CD4-positive, alpha-beta T cell (primary cell): Measurements from ENCODE around the gene TSPAN11. TPM values are rescaled to one million over a fixed set of nuclear protein-coding genes. Genes with fewer than 3 reads are reported as not detected.

ENCODE experiments used
- ATAC-seq: fragments of 200-7000 bp; cut with Tn5 transposase; one replicate; pipeline ENCODE4 v1.10.0; 2022; ENCODE audit warnings: mild to moderate bottlenecking; ENCODE audit not compliant: poor library complexity
- CTCF ChIA-PET: fragments of 350-600 bp; sonication (Branson Sonifier 250); formaldehyde crosslinking; loops from one replicate; lab custom pipeline; 2021; ENCODE audit warnings: antibody characterized with exemption, inconsistent platforms; lab: Charles Lee
- POLR2A ChIA-PET: fragments of 350-600 bp; sonication (Branson Sonifier 250); formaldehyde crosslinking; loops from one replicate; lab custom pipeline; 2021; ENCODE audit warnings: antibody characterized with exemption, inconsistent platforms; lab: Charles Lee
- DNase-seq, 14 experiments: peaks; one replicate each; pipeline ENCODE4 v3.0.0-alpha.2; 2013 to 2020; ENCODE audit warnings: mixed read lengths in 2 of 14
- H3K27ac ChIP-seq, 2 donors: one replicate each; pipeline versions ENCODE4 v1.5.1 to v1.7.0; 2013; ENCODE audit warnings: low read length in 2 of 2, low read depth in 1 of 2, mild to moderate bottlenecking in 1 of 2
- H3K27me3 ChIP-seq, 2 experiments: 1 replicate in 1 of 2; 2 replicates in 1 of 2; pipeline versions ENCODE4 v1.6.1 to v1.7.0; 2013; ENCODE audit warnings: low read length in 2 of 2, control low read depth in 1 of 2, mild to moderate bottlenecking in 1 of 2, moderate library complexity in 1 of 2; ENCODE audit not compliant: insufficient read depth in 2 of 2, control insufficient read depth in 1 of 2
- H3K36me3 ChIP-seq: one replicate; pipeline ENCODE4 v1.6.1; 2013; ENCODE audit warnings: low read length, control low read depth; ENCODE audit not compliant: insufficient read depth
- H3K4me1 ChIP-seq: one replicate; pipeline ENCODE4 v1.6.1; 2013; ENCODE audit warnings: low read length, control low read depth; ENCODE audit not compliant: insufficient read depth
- H3K4me3 ChIP-seq: one replicate; pipeline ENCODE4 v1.5.1; 2013; ENCODE audit warnings: mild to moderate bottlenecking, low read length, moderate library complexity
- H3K9me3 ChIP-seq, 2 experiments: 1 replicate in 1 of 2; 2 replicates in 1 of 2; pipeline versions ENCODE4 v1.6.1 to v1.7.0; 2013; ENCODE audit warnings: low read length in 2 of 2, mild to moderate bottlenecking in 2 of 2, control low read depth in 1 of 2, moderate library complexity in 1 of 2; ENCODE audit not compliant: control insufficient read depth in 1 of 2, insufficient read depth in 1 of 2
- H3K27ac Mint-ChIP-seq: one replicate; pipeline ENCODE4 v1.8.0; 2020; ENCODE audit warnings: mixed read lengths
- H3K27me3 Mint-ChIP-seq: one replicate; pipeline ENCODE4 v1.8.0; 2021; ENCODE audit warnings: mixed read lengths
- H3K36me3 Mint-ChIP-seq: one replicate; pipeline ENCODE4 v1.8.0; 2021; ENCODE audit warnings: low read depth, mixed read lengths
- H3K4me1 Mint-ChIP-seq: one replicate; pipeline ENCODE4 v1.8.0; 2021; ENCODE audit warnings: low read depth, mixed read lengths
- H3K4me3 Mint-ChIP-seq: one replicate; pipeline ENCODE4 v1.8.0; 2020; ENCODE audit warnings: mild to moderate bottlenecking, mixed read lengths
- H3K9me3 Mint-ChIP-seq: one replicate; pipeline ENCODE4 v1.8.0; 2020; ENCODE audit warnings: mixed read lengths
- intact Hi-C, 2 experiments: fragments of 100-400 bp; cut with DNase I in 1 of 2; cut with micrococcal nuclease in 1 of 2; formaldehyde crosslinking; loops; one replicate each; pipeline versions ENCODE4 v1.15.1 to v1.9.0; 2023 to 2025; cut with DNase I, micrococcal nuclease
- total RNA-seq, 174 experiments: library from RNA in 2 of 174; stranded (reverse) in 2 of 174; gene quantifications; one replicate each; pipeline ENCODE4 v1.2.3 and lab custom pipeline; 2021 to 2026
- TF ChIP-seq, protein P1 (sequence below): fragments of 200-600 bp; IDR thresholded peaks from one replicate; pipeline ENCODE4 v1.8.0; 2022; ENCODE audit warnings: antibody characterized with exemption, mild to moderate bottlenecking

TSPAN11 gene
- total RNA-seq, 2 experiments from 2014 or later = not detected

DNA sequence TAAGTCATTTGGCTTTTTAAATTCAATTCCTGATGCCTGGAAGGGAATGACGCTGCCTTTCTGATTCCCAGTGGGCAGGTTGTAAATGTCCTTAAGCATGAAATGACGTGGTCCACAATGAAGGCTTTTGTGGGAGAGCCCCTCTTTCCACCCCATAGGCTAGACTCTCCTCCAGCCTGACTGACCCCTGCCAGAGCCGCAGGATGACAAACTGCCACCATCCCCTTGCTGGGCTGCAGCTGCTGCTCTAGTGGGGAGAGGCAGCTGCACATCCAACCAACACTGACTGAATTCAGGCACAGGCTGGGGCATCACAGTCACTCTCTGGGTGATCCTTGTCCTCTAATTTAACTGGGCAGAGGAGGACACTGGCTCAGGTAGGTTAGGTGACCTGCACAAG lies 6.3 kb downstream of the TSPAN11 start:
- Mint-ChIP-seq H3K4me3 (no peak overlapping the region), H3K27me3 (peaks cover 38% of the 10 kb centered on the region), H3K4me1 (no peaks in the 10 kb centered on the region), H3K27ac (no peak overlapping the region), H3K9me3 (no peaks in the 10 kb centered on the region), H3K36me3 (no peaks in the 10 kb centered on the region)
- peaks cover 0 to 11% of the 10 kb centered on the region in 2 experiments for H3K9me3 ChIP-seq
- no peak for DNase-seq
- H3K27ac ChIP-seq = no peak overlapping the region
- ChIA-PET POLR2A (no interaction called here), CTCF (no interaction called here)
- ATAC-seq = no peak
- no peaks in the 10 kb centered on the region for H3K4me1 ChIP-seq
- TF ChIP-seq, protein P1, sequence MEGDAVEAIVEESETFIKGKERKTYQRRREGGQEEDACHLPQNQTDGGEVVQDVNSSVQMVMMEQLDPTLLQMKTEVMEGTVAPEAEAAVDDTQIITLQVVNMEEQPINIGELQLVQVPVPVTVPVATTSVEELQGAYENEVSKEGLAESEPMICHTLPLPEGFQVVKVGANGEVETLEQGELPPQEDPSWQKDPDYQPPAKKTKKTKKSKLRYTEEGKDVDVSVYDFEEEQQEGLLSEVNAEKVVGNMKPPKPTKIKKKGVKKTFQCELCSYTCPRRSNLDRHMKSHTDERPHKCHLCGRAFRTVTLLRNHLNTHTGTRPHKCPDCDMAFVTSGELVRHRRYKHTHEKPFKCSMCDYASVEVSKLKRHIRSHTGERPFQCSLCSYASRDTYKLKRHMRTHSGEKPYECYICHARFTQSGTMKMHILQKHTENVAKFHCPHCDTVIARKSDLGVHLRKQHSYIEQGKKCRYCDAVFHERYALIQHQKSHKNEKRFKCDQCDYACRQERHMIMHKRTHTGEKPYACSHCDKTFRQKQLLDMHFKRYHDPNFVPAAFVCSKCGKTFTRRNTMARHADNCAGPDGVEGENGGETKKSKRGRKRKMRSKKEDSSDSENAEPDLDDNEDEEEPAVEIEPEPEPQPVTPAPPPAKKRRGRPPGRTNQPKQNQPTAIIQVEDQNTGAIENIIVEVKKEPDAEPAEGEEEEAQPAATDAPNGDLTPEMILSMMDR = no peak
- no peaks in the 10 kb centered on the region for H3K36me3 ChIP-seq
- no peak overlapping the region for H3K4me3 ChIP-seq
- peaks cover 11 to 13% of the 10 kb centered on the region in 2 experiments for H3K27me3 ChIP-seq
- intact Hi-C loops = no loop called here

DNA sequence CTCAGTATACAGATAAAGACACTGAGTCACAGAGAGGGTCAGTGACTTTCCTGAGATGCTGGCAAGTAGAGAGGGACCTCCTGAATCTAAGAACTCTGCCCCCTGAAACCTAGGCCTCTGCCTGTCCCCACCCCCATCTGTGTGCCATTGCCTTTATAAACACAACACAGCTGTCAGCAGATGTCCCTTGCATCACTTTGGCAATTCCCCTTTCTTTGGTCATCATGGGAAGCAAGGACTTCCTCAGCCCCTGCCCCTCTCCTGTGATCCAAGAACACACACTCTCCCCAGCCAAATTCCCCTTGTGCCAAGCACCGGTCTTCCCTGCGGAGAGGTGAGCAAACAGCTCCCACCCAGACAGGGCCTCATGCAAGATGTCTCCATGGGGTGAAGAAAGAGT lies 8.3 kb downstream of the TSPAN11 start:
- Histone ChIP-seq H3K4me3 (no peak overlapping the region), H3K27ac (no peak overlapping the region), H3K9me3 (peaks cover 0 to 11% of the 10 kb centered on the region in 2 experiments), H3K4me1 (no peaks in the 10 kb centered on the region), H3K27me3 (peaks cover 0 to 11% of the 10 kb centered on the region in 2 experiments), H3K36me3 (no peaks in the 10 kb centered on the region)
- intact Hi-C loops = no loop called here
- Mint-ChIP-seq H3K4me1 (no peaks in the 10 kb centered on the region), H3K4me3 (no peak overlapping the region), H3K27ac (no peak overlapping the region), H3K36me3 (no peaks in the 10 kb centered on the region), H3K9me3 (no peaks in the 10 kb centered on the region), H3K27me3 (peaks cover 24% of the 10 kb centered on the region)
- DNase-seq = no peak
- ATAC-seq = no peak
- POLR2A ChIA-PET = interaction anchor here (0.9 kb wide), 1 partner anchor 29 kb away, joined by 3 read pairs; no protein-coding TSS in a partner anchor
- CTCF ChIA-PET = interaction anchor here (0.7 kb wide), 1 partner anchor 544 kb away, joined by 5 read pairs; no protein-coding TSS in a partner anchor
- TF ChIP-seq, protein P1 = no peak

DNA sequence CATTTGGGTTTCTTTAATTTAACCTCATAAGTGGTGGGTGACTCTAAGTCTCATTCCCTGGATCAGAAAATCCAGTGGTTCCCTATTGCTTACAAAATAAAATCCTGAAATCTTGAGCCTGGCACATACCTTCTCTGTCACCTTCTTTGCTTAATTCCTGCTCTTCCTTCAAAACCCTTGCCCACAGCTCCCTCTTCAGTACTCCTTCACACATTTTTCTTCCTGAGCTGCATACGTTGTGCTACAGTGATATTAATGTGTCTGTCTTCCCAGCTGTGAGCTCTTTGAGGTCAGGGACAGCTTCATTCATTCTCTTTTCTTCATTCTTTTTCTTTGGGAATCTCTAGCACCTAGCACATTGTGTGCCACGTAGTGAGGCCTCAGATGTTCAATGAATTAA lies 9.5 kb downstream of the TSPAN11 start:
- ATAC-seq (no peak), DNase-seq (no peak)
- no peaks in the 10 kb centered on the region for H3K4me1 Mint-ChIP-seq
- H3K9me3 Mint-ChIP-seq = no peaks in the 10 kb centered on the region
- no peak overlapping the region for H3K27ac Mint-ChIP-seq
- TF ChIP-seq, protein P1 = no peak
- H3K36me3 ChIP-seq = no peaks in the 10 kb centered on the region
- peaks cover 16% of the 10 kb centered on the region for H3K27me3 Mint-ChIP-seq
- no peaks in the 10 kb centered on the region for H3K36me3 Mint-ChIP-seq
- H3K27me3 ChIP-seq = peaks cover 0 to 11% of the 10 kb centered on the region in 2 experiments
- intact Hi-C loops = no loop called here
- ChIA-PET POLR2A (no interaction called here), CTCF (no interaction called here)
- H3K4me3 Mint-ChIP-seq = no peak overlapping the region
- H3K4me3 ChIP-seq = no peak overlapping the region
- H3K4me1 ChIP-seq = no peaks in the 10 kb centered on the region
- H3K9me3 ChIP-seq = peaks cover 0 to 7% of the 10 kb centered on the region in 2 experiments
- no peak overlapping the region for H3K27ac ChIP-seq
